Right forelimb (tissue), 1 donor: Measurements from ENCODE around the gene LONP1.
"Not testable (repeated sequence)": the region's sequence is repeated elsewhere in the genome, so short reads cannot be mapped to it uniquely, and the experiment has no call there.

Source experiments
- DNase-seq: peaks from one replicate; pipeline ENCODE4 v3.0.0-alpha.2; 2018

LONP1 gene

DNA sequence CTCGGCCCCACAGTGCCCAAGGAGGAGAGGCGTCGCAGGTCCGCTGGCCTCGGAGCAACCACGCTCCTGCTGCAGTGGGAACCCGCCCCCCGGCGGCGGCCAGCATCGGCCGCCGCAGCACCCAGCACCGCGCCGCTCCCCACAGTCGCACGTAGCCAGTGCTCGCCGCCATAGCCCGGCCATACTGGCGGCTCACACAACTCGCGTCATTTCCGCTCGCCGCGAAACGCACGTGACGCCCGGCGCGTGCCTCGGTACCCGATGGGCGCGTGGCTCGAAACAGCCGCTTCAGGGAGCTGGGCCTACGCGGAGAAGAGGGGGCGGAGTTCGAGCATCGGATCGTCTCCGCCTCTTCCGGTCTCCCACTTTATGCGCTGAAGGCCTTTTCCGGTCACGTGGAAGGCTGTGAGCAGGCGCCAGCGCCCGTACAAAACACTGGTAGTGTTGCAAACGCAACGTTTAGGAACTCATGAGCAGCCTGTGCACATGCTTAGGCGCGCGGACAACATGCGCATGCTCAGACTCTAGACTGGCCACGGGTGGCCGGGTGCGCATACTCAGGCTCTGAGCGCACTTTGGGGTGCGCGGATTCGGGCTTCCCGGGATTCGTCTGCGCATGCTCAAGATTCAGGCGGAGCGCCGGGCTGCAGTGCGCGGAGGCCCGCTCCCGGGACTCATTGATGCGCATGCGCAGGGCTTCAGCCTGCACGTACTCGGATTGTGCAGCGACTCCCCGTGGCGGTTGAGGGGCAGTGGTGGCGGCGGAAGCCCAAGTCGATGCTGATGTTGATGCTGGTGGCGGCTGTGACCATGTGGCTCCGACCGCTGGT is at the start of gene LONP1, which contains the start of gene CATSPERD:
Gene LONP1, minus strand, starts transcription at position 186 of the 830 bp plus-strand sequence. Its CDS starts 14 bp downstream, at position 172.
Gene CATSPERD, plus strand, starts transcription at position 677 of the 830 bp plus-strand sequence. Its CDS starts 101 bp downstream, at position 778.
- DNase-seq, result peak; percentile 98

DNA sequence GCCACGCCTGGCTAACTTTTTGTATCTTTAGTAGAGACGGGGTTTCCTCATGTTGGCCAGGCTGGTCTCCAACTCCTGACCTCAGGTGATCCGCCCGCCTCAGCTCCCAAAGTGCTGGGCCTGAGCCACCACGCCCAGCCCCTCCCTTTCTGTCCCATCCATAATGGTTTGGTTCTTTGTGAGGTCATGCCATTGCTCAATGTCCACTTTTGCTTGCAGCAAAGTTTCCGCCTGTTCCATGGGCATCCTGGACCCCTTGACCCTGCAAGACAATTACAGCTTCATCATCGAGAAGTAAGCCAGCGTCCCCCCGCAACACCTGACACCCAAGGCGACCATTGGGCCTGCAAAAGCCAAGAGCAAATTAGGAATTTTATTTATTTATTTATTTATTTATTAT is 48.0 kb upstream of the LONP1 start:
- no peak for DNase-seq

- no peak for DNase-seq
Observed at GRCh38 chr19:5765220-5765619, 45.3 kb upstream of the LONP1 start.

DNA sequence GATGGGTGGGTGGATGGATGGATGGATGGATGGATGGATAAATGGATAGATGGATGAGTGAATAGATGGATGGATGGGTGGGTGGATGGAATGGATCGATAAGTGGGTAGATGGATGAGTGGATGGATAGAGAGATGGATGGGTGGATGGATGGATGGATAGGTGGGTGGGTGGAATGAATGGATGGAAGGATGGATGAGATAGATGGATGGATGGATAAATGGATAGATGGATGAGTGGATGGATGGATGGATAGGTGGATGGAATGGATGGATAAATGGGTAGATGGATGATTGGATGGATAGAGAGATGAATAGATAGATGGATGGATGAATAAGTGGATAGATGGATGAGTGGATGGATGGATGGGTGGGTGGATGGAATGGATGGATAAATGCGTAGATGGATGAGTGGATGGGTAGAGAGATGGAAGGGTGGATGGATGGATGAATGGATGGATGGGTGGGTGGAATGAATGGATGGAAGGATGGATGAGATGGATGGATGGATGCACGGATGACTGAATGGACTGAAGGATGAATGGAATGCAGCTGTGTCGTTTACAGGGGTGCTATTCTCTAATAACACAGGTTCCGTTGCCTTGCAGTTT is 42.8 kb upstream of the LONP1 start:
- DNase-seq, result no peak

DNA sequence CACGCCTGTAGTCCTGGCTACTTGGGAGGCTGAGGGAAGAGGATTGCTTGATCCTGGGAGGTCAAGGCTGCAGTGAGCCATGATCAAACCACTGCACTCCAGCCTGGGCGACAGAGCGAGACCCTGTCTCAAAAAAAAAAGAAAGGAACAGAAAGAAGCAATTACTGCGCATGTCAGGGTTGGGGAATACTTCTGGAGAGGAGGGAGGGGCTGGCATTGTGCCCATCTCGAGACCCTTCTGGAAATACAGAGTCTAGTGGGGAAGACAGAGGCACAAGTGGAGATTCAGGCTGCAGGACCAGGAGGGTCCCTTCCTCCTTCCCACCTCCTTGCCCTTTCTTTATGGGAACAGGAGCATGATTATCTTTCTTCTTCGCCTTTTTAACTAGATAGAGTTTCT is 33.8 kb upstream of the LONP1 start:
- DNase-seq, result no peak

DNA sequence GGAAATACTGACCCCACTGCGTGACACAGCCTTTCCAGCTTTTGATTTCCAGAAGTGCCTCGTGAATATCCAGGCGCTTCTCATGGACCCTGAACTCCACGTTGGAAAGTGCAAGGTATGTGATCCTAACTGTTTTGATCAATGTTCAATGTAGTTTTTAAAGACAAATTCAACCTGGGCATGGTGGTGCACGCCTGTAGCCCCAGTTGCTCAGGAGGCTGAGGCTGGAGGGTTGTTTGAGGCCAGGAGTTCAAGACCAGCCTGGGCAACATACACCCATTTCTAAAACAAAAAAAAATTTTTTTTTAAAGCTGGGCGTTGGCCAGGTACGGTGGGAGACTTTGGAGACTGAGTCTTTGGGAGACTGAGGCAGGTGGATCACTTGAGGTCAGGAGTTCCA is 31.8 kb upstream of the LONP1 start:
- DNase-seq, result no peak

DNA sequence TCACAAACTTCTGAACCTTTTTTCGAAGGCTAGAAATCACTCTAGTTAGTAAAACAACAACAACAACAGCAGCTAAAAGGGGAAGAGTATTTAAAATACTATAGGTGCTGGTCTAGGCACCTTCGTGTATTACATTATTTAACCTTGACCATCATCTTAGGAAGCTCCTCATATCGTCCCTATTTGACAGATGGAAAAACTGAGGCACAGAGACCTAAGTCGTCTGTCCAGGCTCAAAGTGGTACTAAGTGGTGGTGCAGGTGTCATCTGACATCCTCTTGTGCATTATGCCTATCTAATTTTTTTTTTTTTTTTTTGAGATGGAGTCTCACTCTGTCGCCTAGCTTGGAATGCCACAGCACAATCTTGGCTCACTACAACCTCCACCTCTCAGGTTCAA is 29.6 kb upstream of the LONP1 start:
- DNase-seq, result no peak

GRCh38 chr19:5748920-5749319 is 29.0 kb upstream of the LONP1 start:
- not testable (repeated sequence) for DNase-seq

DNA sequence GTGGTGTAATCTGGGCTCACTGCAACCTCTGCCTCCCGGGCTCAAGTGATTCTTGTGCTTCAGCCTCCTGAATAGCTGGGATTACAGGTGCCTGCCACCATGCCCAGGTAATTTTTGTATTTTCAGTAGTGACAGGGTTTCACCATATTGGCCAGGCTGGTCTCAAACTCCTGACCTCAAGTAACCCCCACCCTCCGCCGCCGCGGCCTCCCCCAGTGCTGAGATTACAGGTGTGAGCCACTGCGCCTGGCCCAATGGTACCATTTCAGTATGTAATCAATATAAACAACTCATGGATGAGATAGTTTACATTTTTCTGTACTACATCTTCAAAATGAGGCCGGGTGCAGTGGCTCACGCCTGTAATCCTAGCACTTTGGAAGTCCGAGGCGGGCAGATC is 25.1 kb upstream of the LONP1 start:
- DNase-seq, result not testable (repeated sequence)

DNA sequence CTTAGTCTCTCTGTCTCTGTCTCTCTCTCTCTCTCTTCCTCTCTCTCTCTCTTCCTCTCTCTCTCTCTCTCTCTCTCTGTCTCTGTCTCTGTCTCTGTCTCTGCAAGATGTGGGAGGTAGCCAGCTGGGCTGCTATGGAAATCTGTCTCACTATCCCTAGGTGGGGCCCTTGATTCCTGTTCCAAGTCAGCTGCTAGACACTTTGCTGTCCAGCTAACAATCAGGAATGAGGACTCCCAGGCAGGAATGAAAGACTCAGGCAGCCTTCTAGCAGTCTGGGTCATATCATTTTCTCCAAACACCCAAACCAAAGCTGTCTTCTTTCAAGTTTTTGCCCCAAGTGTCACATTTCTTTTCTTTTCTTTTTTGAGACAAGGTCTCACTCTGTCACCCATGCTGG is 23.7 kb upstream of the LONP1 start:
- no peak for DNase-seq

GRCh38 chr19:5742051-5742450 is 22.1 kb upstream of the LONP1 start:
- no peak for DNase-seq

GRCh38 chr19:5738423-5738822 is 18.5 kb upstream of the LONP1 start:
- no peak for DNase-seq

GRCh38 chr19:5733172-5733571 is 13.2 kb upstream of the LONP1 start:
- not testable (repeated sequence) for DNase-seq

DNA sequence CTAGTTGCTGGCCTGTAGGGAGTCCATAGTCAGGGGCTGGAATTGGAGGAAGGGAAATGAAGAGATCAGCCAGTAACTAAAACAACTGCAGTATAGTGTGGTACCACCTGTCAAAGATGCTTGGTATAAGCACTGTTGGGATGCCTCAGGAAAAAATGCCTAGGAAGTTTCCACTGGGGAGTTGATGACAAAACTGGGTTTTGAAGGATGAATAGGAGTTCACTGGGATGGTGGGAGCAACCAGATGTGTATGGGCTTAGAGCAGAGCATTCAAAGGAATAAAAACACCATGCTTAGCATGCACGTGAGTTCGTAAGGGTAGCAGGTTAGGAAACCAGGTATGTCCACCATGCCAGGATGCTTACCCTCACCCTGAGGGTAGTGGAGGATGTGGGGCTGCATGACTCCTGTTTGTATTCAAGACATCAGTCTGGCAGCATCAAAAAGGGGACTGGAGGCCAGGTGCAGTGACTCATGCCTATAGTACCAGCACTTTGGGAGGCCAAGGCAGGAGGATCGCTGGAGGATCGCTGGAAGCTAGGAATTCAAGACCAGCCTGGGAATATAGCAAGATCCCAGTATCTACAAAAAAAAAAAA is 7.6 kb upstream of the LONP1 start:
- no peak for DNase-seq

- DNase-seq, result no peak
Observed at GRCh38 chr19:5719274-5719960, 529 bp downstream of the LONP1 start.

GRCh38 chr19:5718579-5719273 is 1.2 kb downstream of the LONP1 start:
- no peak for DNase-seq

DNA sequence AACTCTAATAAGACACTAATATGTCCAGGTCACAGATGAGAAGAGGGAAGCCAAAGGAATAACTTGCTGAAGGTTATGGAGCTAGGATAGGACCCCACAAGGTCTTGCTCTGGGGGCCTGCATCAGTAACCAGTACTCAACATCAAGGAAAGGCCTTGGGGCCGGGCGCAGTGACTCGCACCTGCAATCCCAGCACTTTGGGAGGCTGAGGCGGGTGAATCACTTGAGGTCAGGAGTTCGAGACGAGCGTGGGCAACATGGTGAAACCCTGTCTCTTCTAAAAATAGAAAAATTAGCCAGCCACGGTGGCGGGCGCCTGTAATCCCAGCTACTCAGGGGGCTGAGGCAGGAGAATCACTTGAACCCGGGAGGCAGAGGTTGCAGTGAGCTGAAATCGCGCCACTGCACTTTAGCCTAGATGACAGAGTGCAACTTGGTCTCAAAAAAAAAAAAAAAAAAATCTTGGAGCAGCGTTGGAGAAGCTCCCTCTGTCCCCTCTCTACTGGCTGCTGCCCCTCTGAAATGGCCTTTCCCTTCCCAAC is 1.8 kb downstream of the LONP1 start:
- no peak for DNase-seq

GRCh38 chr19:5717215-5717935 is 2.6 kb downstream of the LONP1 start:
- no peak for DNase-seq

DNA sequence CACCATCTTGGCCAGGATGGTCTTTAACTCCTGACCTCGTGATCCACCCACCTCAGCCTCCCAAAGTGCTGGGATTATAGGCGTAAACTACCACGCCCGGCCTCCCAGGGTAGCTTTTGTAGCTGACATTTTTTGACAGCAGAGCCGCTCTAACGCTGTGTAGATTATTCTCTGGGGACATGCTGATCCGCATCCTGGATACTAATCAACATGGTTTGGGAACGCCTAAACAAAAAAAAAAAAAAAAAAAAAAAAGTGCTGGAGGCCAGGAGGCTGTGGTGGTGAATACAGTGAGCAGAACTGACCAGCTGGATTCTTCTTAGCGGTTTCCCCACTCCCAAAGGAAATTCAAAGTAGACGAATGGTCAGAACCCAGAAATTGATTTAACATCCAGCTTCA is 5.1 kb downstream of the LONP1 start:
- DNase-seq, result no peak

DNA sequence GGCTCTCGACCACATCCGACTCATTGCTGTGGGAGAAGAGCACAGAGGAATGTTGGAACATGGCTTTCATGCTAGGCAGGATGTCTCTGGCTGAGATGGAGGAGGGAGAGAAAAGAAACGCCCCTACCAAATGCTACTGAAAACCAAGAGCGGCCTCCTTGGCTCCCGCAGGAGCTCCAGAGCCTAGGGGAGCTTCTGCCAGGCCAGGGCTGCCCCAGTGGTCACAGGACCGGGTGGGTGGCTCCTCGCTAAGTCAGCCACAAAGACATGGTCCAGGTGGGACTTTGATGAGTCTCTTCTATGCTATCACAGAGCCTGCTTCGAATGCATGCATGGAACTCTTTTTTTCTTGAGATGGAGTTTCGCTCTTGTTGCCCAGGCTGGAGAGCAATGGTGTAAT is 6.7 kb downstream of the LONP1 start:
- DNase-seq, result no peak

- DNase-seq, result no peak
Observed at GRCh38 chr19:5711713-5712161, 8.2 kb downstream of the LONP1 start.

- DNase-seq, result no peak
Observed at GRCh38 chr19:5711025-5711424, 8.9 kb downstream of the LONP1 start.
